ENCODE results near the gene RAB11FIP4.

GRCh38 chr17:31512796-31513195, 121.3 kb downstream of the RAB11FIP4 start:
- TF ChIP-seq CTCF (IDR thresholded peaks at IDR 0.05; ENCODE audit: low read depth, low read length, missing input control) = no peak
- TF ChIP-seq, protein P1, sequence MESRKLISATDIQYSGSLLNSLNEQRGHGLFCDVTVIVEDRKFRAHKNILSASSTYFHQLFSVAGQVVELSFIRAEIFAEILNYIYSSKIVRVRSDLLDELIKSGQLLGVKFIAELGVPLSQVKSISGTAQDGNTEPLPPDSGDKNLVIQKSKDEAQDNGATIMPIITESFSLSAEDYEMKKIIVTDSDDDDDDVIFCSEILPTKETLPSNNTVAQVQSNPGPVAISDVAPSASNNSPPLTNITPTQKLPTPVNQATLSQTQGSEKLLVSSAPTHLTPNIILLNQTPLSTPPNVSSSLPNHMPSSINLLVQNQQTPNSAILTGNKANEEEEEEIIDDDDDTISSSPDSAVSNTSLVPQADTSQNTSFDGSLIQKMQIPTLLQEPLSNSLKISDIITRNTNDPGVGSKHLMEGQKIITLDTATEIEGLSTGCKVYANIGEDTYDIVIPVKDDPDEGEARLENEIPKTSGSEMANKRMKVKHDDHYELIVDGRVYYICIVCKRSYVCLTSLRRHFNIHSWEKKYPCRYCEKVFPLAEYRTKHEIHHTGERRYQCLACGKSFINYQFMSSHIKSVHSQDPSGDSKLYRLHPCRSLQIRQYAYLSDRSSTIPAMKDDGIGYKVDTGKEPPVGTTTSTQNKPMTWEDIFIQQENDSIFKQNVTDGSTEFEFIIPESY (IDR thresholded peaks at IDR 0.05) = no peak
- TF ChIP-seq, protein P2, sequence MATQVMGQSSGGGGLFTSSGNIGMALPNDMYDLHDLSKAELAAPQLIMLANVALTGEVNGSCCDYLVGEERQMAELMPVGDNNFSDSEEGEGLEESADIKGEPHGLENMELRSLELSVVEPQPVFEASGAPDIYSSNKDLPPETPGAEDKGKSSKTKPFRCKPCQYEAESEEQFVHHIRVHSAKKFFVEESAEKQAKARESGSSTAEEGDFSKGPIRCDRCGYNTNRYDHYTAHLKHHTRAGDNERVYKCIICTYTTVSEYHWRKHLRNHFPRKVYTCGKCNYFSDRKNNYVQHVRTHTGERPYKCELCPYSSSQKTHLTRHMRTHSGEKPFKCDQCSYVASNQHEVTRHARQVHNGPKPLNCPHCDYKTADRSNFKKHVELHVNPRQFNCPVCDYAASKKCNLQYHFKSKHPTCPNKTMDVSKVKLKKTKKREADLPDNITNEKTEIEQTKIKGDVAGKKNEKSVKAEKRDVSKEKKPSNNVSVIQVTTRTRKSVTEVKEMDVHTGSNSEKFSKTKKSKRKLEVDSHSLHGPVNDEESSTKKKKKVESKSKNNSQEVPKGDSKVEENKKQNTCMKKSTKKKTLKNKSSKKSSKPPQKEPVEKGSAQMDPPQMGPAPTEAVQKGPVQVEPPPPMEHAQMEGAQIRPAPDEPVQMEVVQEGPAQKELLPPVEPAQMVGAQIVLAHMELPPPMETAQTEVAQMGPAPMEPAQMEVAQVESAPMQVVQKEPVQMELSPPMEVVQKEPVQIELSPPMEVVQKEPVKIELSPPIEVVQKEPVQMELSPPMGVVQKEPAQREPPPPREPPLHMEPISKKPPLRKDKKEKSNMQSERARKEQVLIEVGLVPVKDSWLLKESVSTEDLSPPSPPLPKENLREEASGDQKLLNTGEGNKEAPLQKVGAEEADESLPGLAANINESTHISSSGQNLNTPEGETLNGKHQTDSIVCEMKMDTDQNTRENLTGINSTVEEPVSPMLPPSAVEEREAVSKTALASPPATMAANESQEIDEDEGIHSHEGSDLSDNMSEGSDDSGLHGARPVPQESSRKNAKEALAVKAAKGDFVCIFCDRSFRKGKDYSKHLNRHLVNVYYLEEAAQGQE (IDR thresholded peaks at IDR 0.05) = no peak

All from liver (tissue), 2 donors.